ENCODE measurements around the gene PCDHA7. TPM values are rescaled to one million over a fixed set of nuclear protein-coding genes. Genes with fewer than 3 reads are reported as not detected.

Gene PCDHA7
- total and polyA plus RNA-seq, 2 of the 4 experiments (the other 2 are of a cell fraction), result 0.10 to 0.18 TPM

- H3K27me3 ChIP-seq (ENCODE audit: control insufficient read depth, insufficient read depth, low read length), result no peaks in the 10 kb centered on the region
These were observed 10.6 kb upstream of the PCDHA7 start for GRCh38 chr5:140823475-140823874.

More at GRCh38 chr5:140823475-140823874, 10.6 kb upstream of the PCDHA7 start:
- Histone ChIP-seq H2AFZ (replicated peaks; ENCODE audit: low read length, poor library complexity) (no peak overlapping the region), H3K56ac (ENCODE audit: extremely low read depth, insufficient read depth, low read length) (no peak overlapping the region), H3K14ac (replicated peaks; ENCODE audit: low read depth, low read length) (no peak overlapping the region), H4K91ac (ENCODE audit: insufficient read depth, low read depth, low read length) (no peak overlapping the region), H3K4me2 (ENCODE audit: low read depth, low read length) (no peak overlapping the region), H3K18ac (ENCODE audit: low read depth, low read length) (no peak overlapping the region), H2BK120ac (ENCODE audit: low read depth, low read length) (no peak overlapping the region), H4K8ac (ENCODE audit: low read depth in 2 of 2, low read length in 2 of 2) (no peak overlapping the region), H2BK15ac (ENCODE audit: low read depth, low read length) (no peak overlapping the region), H3K79me1 (ENCODE audit: low read depth in 1 of 2, low read length in 2 of 2) (no peaks in the 10 kb centered on the region), H3K4ac (ENCODE audit: low read depth, low read length) (no peak overlapping the region), H2BK5ac (ENCODE audit: low read depth, low read length, poor library complexity, severe bottlenecking) (no peak overlapping the region), H2BK20ac (ENCODE audit: low read depth, low read length) (no peak overlapping the region), H4K20me1 (ENCODE audit: insufficient read depth, low read length) (no peaks in the 10 kb centered on the region), H4K5ac (ENCODE audit: low read depth, low read length) (no peak overlapping the region), H3K4me3 (ENCODE audit: insufficient read depth, low read depth, low read length) (no peak overlapping the region), H3K9me1 (ENCODE audit: insufficient read depth, low read length) (no peaks in the 10 kb centered on the region), H3K36me3 (ENCODE audit: control insufficient read depth, insufficient read depth, low read length) (no peaks in the 10 kb centered on the region), H3K9ac (ENCODE audit: low read depth, low read length) (no peak overlapping the region), H2AK9ac (replicated peaks; ENCODE audit: low read depth, low read length, poor library complexity) (no peak overlapping the region), H3K27ac (ENCODE audit: insufficient read depth, low read length) (no peak overlapping the region), H3K9me3 (ENCODE audit: control insufficient read depth, insufficient read depth, low read length) (peaks cover 12% of the 10 kb centered on the region), H3K4me1 (ENCODE audit: control insufficient read depth, insufficient read depth, low read length) (no peaks in the 10 kb centered on the region), H3K23ac (ENCODE audit: low read depth, low read length) (no peak overlapping the region), H2AK5ac (ENCODE audit: low read depth, low read length) (no peak overlapping the region)
- in situ Hi-C loops (cut with MboI; ENCODE audit: low sequenced_read_pairs) (no loop called here), intact Hi-C loops (cut with micrococcal nuclease) (no loop called here), dilution Hi-C loops (cut with HindIII; ENCODE audit: low sequenced_read_pairs, unreplicated experiment) (no loop called here)
- ATAC-seq (ENCODE audit: low read depth), result no peak
- DNase-seq, result no peak
- BruUV-seq (replicated peaks), result no TSS peak
- POLR2A ChIA-PET (ENCODE audit: unreplicated experiment), result no interaction called here
- TF ChIP-seq BHLHE40 (IDR thresholded peaks at IDR 0.05; ENCODE audit: low read depth, low read length) (no peak), MAFK (IDR thresholded peaks at IDR 0.05; ENCODE audit: low read depth, low read length) (no peak)
- CTCF ChIA-PET, result no interaction called here
- 63% methylated on average over 20 of the region's 38 CpGs; no CpG with 5 or more reads in 1 of the 2 experiments for WGBS, 2 experiments (ENCODE audit: extremely low coverage in 2 of 2, insufficient read length in 1 of 2)

All from IMR-90 (cell line).